GM08714 (cell line): Measurements from ENCODE around the gene ATP8A1.
"Not testable (repeated sequence)": the region's sequence is repeated elsewhere in the genome, so short reads cannot be mapped to it uniquely, and the experiment has no call there.

ENCODE experiments used
- H3K4me3 ChIP-seq: fragments of 200-500 bp; sonication (Bioruptor generic); 2 replicates; pipeline ENCODE4 v1.5.1; 2014; ENCODE audit warnings: mild to moderate bottlenecking, low read length, inconsistent platforms
- ZNF274 ChIP-seq: IDR thresholded peaks from 2 replicates; pipeline ENCODE4 v1.6.1; 2012; ENCODE audit warnings: mild to moderate bottlenecking, low read depth, low read length

The ATP8A1 gene

GRCh38 chr4:42498040-42498439 lies 158.9 kb downstream of the ATP8A1 start:
- no peak overlapping the region for H3K4me3 ChIP-seq

DNA sequence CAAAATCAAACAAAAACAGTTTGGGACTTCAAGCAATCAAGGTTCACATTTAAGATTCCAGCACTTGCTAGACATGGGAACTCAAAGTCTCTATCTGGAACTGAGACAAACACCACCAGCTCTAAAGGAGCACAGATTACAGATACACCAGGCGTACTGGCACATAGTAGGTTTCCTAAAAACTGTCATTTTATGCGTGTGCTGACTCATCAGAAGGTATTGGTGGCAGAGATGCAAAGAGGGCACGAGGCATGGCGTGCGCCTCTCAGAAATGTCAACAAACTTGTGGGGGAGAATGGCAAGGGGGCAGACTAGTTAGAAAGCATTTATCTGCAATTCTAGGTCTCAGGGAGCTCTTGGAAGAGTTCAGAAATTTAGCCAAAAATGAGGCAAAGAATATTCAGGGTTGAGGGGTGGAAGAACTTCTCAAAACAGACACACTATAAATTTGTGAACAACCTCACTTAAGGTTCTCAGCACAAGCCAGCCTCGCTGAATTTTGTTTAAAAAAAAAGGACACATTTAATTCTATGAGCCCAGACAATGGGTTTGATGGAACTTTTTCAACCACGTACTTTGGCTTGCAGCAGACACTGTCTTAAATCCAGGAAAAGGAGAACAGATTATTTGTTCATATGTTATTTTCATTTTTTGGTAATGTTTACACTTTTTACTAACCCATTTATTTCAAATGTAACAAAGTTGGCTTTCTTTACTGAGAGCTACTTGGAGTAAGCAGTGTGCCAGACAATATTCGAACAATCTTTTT lies 159.6 kb downstream of the ATP8A1 start:
- no peak overlapping the region for H3K4me3 ChIP-seq

More at GRCh38 chr4:42498040-42498439, 158.9 kb downstream of the ATP8A1 start:
- TF ChIP-seq ZNF274: no peak

GRCh38 chr4:42492962-42493361 lies 163.9 kb downstream of the ATP8A1 start:
- no peak for TF ChIP-seq ZNF274
- no peak overlapping the region for H3K4me3 ChIP-seq

More for the DNA sequence above, 159.6 kb downstream of the ATP8A1 start:
- TF ChIP-seq ZNF274: no peak

DNA sequence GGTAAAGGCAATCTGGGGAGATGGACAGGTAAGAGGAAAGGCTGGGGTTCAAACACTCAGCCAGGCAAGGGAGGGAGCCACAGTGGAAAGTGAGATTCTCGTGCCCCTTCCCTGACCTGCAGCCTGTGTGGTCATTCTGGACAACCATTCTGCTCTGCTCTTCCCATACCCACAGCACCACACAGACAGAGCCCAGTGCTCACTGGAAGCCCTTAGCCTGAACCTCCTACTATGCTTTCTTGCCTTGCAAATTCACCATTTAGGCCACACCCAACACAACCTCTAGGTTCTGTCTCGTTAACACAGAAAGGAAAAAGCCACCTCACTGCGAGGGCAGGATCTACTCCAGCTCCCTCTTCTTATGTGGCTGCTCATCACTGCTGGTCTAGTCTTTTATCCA lies 166.9 kb downstream of the ATP8A1 start:
- TF ChIP-seq ZNF274: no peak
- peak overlapping the region; percentile 28; the same call in 1 of the 2 replicates for H3K4me3 ChIP-seq

DNA sequence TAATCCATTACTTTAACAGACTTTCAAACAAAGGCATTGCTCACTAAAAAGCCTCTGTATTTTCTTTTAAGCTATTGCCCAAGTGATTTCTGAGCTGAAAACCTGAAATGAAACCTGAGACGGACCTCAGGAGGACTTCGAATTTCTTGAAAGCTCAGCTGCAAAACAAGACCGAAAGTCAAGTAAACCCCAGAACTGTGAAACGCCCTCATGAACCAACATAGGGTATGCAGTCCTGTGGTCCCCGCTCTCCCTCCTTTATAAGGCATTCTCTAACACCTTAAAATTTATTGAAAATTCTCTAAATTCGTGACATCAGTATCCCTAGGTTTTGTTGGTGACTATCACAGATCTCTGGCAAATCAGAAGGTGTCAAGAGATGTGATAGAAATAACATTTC lies 167.8 kb downstream of the ATP8A1 start:
- peak overlapping the region; percentile 74 for H3K4me3 ChIP-seq
- no peak for TF ChIP-seq ZNF274

DNA sequence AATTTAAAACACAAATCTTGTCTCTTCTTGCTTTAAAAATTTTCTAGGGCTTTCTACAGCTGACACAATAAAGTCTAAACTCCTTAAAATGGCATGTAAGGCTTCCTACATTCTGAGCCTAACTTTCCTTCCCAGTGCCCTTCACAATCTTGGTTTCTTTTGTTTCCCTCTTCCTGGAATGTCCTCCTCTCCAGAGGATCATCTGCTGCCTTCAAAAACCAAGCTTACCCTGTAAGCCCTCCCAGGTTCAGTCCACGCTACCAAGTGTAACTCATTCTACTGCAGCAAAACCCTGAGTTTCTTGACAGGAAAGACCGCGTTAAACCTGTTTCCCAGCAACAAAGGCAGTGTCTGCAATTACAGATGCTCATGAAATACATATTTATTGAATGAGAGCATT lies 168.4 kb downstream of the ATP8A1 start:
- H3K4me3 ChIP-seq: peak overlapping the region; percentile 74
- no peak for TF ChIP-seq ZNF274

DNA sequence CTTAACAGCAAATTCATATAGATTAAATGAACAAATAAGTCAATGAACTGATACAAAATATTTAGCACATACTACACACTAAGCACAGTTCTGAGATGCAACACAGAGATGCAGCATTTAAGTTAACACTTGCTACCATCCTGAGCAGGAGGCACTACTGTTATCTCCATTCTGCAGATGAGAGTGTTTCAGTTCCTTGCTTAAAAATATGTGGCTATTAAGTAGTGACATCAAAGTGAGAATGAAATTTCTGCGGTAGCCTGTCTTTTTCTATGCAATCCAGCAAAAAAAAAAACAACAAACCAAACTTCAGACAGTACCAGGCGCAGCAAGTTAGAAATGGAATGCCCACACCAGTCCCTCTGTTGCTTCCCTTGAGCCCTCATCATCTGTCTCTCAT lies 168.8 kb downstream of the ATP8A1 start:
- no peak for TF ChIP-seq ZNF274

DNA sequence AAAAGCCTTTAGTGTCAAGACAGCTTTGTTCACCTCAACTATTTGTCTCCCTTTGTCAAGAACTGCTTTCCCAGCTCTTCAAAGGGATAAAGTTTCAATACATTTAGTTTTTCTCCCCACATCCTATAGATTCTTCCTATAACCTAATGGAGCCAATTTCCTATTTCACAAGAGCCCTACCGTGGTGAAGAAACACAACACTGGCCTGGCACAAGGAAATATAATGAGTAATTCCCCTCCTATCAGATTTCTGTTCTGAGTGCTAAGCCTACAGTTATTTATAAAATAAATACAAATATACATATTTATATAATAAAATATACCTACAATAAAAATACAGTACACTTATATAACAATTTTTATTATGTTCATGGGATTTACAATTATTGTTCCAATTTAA lies 169.7 kb downstream of the ATP8A1 start:
- no peak for TF ChIP-seq ZNF274
- H3K4me3 ChIP-seq: no peak overlapping the region

More for the DNA sequence above, 168.8 kb downstream of the ATP8A1 start:
- peak overlapping the region; percentile 74 for H3K4me3 ChIP-seq

GRCh38 chr4:42486156-42486555 lies 170.7 kb downstream of the ATP8A1 start:
- H3K4me3 ChIP-seq: not testable (repeated sequence)

- TF ChIP-seq ZNF274: no peak
- no peak overlapping the region for H3K4me3 ChIP-seq
Measured at GRCh38 chr4:42484630-42485029, 172.3 kb downstream of the ATP8A1 start.

GRCh38 chr4:42483426-42484379 lies 173.2 kb downstream of the ATP8A1 start:
- no peak overlapping the region for H3K4me3 ChIP-seq
- no peak for TF ChIP-seq ZNF274

GRCh38 chr4:42482516-42483327 lies 174.2 kb downstream of the ATP8A1 start:
- no peak for TF ChIP-seq ZNF274
- no peak overlapping the region for H3K4me3 ChIP-seq

GRCh38 chr4:42480717-42481116 lies 176.2 kb downstream of the ATP8A1 start:
- no peak for TF ChIP-seq ZNF274
- no peak overlapping the region for H3K4me3 ChIP-seq

GRCh38 chr4:42480281-42480680 lies 176.6 kb downstream of the ATP8A1 start:
- TF ChIP-seq ZNF274: no peak
- H3K4me3 ChIP-seq: no peak overlapping the region
